HEK293 (cell line): Measurements from ENCODE around the gene STAMBPL1.

Experiments used
- BCL6B ChIP-seq: fragments of 450-650 bp; formaldehyde crosslinking; IDR thresholded peaks from 2 replicates; pipeline ENCODE4 v1.5.1; 2017; ENCODE audit warnings: missing biosample characterization, missing genetic modification characterization
- FEZF1 ChIP-seq: fragments of 450-650 bp; formaldehyde crosslinking; IDR thresholded peaks from 2 replicates; pipeline ENCODE4 v1.5.1; 2016; ENCODE audit warnings: missing biosample characterization, missing genetic modification characterization
- GLI2 ChIP-seq: fragments of 450-650 bp; formaldehyde crosslinking; IDR thresholded peaks from 2 replicates; pipeline ENCODE4; 2017; ENCODE audit warnings: missing biosample characterization, missing genetic modification characterization, low read depth, borderline replicate concordance
- PATZ1 ChIP-seq: fragments of 450-650 bp; formaldehyde crosslinking; IDR thresholded peaks from 2 replicates; pipeline ENCODE4 v1.5.1; 2016; ENCODE audit warnings: missing biosample characterization, missing genetic modification characterization
- PRDM10 ChIP-seq: fragments of 450-650 bp; formaldehyde crosslinking; IDR thresholded peaks from 2 replicates; pipeline ENCODE4 v1.5.1; 2016; ENCODE audit warnings: missing biosample characterization, missing genetic modification characterization
- RBAK ChIP-seq: fragments of 450-650 bp; formaldehyde crosslinking; IDR thresholded peaks from 2 replicates; pipeline ENCODE4 v1.5.1; 2016; ENCODE audit warnings: missing biosample characterization, missing genetic modification characterization
- SETDB1 ChIP-seq: IDR thresholded peaks from one replicate; pipeline ENCODE4 v1.6.1; 2017; ENCODE audit warnings: mild to moderate bottlenecking, low read length, moderate library complexity, mixed read lengths; ENCODE audit not compliant: insufficient read length
- SP2 ChIP-seq: fragments of 450-650 bp; formaldehyde crosslinking; IDR thresholded peaks from 2 replicates; pipeline ENCODE4 v1.5.1; 2016; ENCODE audit warnings: missing biosample characterization, missing genetic modification characterization
- TCF7L2 ChIP-seq: IDR thresholded peaks from 2 replicates; pipeline ENCODE4 v1.6.1; 2011; ENCODE audit warnings: low read depth, mild to moderate bottlenecking, inconsistent platforms, low read length, moderate library complexity, borderline replicate concordance
- TRIM28 ChIP-seq: IDR thresholded peaks from 2 replicates; pipeline ENCODE4 v1.6.1; 2011; ENCODE audit warnings: low read length, control low read depth, borderline replicate concordance
- ZBTB20 ChIP-seq: fragments of 450-650 bp; formaldehyde crosslinking; IDR thresholded peaks from 2 replicates; pipeline ENCODE4 v1.5.1; 2016; ENCODE audit warnings: missing biosample characterization, missing genetic modification characterization
- ZNF114 ChIP-seq: fragments of 450-650 bp; formaldehyde crosslinking; IDR thresholded peaks from 2 replicates; pipeline ENCODE4 v1.5.0; 2017; ENCODE audit warnings: missing biosample characterization, missing genetic modification characterization
- ZNF175 ChIP-seq: fragments of 450-650 bp; formaldehyde crosslinking; IDR thresholded peaks from 2 replicates; pipeline ENCODE4 v1.5.1; 2016; ENCODE audit warnings: missing biosample characterization, missing genetic modification characterization
- ZNF19 ChIP-seq: fragments of 450-650 bp; formaldehyde crosslinking; IDR thresholded peaks from 2 replicates; pipeline ENCODE4; 2016; ENCODE audit warnings: missing biosample characterization, missing genetic modification characterization, low read depth
- ZNF202 ChIP-seq: fragments of 450-650 bp; formaldehyde crosslinking; IDR thresholded peaks from 2 replicates; pipeline ENCODE4 v1.5.1; 2016; ENCODE audit warnings: missing biosample characterization, missing genetic modification characterization, borderline replicate concordance
- ZNF214 ChIP-seq: fragments of 450-650 bp; formaldehyde crosslinking; IDR thresholded peaks from 2 replicates; pipeline ENCODE4 v1.5.1; 2017; ENCODE audit warnings: missing biosample characterization, mild to moderate bottlenecking, missing genetic modification characterization, borderline replicate concordance
- ZNF239 ChIP-seq: fragments of 450-650 bp; formaldehyde crosslinking; IDR thresholded peaks from 2 replicates; pipeline ENCODE4 v1.5.1; 2016; ENCODE audit warnings: missing biosample characterization, missing genetic modification characterization
- ZNF274 ChIP-seq, 2 experiments: fragments of 200-500 bp in 1 of 2; fragments of 450-650 bp in 1 of 2; sonication (Bioruptor generic) in 1 of 2; formaldehyde crosslinking in 1 of 2; IDR thresholded peaks; 2 replicates each; pipeline versions ENCODE4 v1.5.1 to v1.6.1; 2014 to 2016; ENCODE audit warnings: borderline replicate concordance in 1 of 2, inconsistent platforms in 1 of 2, low read length in 1 of 2, missing biosample characterization in 1 of 2, missing genetic modification characterization in 1 of 2
- ZNF37A ChIP-seq: fragments of 450-650 bp; IDR thresholded peaks from 2 replicates; pipeline ENCODE4 v1.5.1; 2018; ENCODE audit warnings: missing biosample characterization, missing genetic modification characterization
- ZNF416 ChIP-seq: fragments of 450-650 bp; formaldehyde crosslinking; IDR thresholded peaks from 2 replicates; pipeline ENCODE4 v1.5.1; 2016; ENCODE audit warnings: missing biosample characterization, missing genetic modification characterization
- ZNF501 ChIP-seq: fragments of 450-650 bp; formaldehyde crosslinking; IDR thresholded peaks from 2 replicates; pipeline ENCODE4 v1.5.1; 2016; ENCODE audit warnings: missing biosample characterization, missing genetic modification characterization
- ZNF571 ChIP-seq: fragments of 450-650 bp; formaldehyde crosslinking; IDR thresholded peaks from 2 replicates; pipeline ENCODE4 v1.5.0; 2017; ENCODE audit warnings: missing biosample characterization, missing genetic modification characterization
- ZNF621 ChIP-seq: fragments of 450-650 bp; formaldehyde crosslinking; IDR thresholded peaks from 2 replicates; pipeline ENCODE4 v1.5.1; 2017; ENCODE audit warnings: missing biosample characterization, missing genetic modification characterization
- ZNF777 ChIP-seq: fragments of 450-650 bp; formaldehyde crosslinking; IDR thresholded peaks from 2 replicates; pipeline ENCODE4 v1.5.1; 2017; ENCODE audit warnings: missing biosample characterization, missing genetic modification characterization, borderline replicate concordance
- ZNF843 ChIP-seq: fragments of 450-650 bp; formaldehyde crosslinking; IDR thresholded peaks from 2 replicates; pipeline ENCODE4 v1.5.1; 2016; ENCODE audit warnings: missing biosample characterization, missing genetic modification characterization
- TF ChIP-seq, protein P1 (sequence below): fragments of 450-650 bp; formaldehyde crosslinking; IDR thresholded peaks from 2 replicates; pipeline ENCODE4 v1.5.1; 2016; ENCODE audit warnings: missing biosample characterization, missing genetic modification characterization
- TF ChIP-seq, protein P2 (sequence below): IDR thresholded peaks from 2 replicates; pipeline ENCODE4 v1.6.1; 2011; ENCODE audit warnings: mild to moderate bottlenecking, low read depth, low read length, borderline replicate concordance

The STAMBPL1 gene

DNA sequence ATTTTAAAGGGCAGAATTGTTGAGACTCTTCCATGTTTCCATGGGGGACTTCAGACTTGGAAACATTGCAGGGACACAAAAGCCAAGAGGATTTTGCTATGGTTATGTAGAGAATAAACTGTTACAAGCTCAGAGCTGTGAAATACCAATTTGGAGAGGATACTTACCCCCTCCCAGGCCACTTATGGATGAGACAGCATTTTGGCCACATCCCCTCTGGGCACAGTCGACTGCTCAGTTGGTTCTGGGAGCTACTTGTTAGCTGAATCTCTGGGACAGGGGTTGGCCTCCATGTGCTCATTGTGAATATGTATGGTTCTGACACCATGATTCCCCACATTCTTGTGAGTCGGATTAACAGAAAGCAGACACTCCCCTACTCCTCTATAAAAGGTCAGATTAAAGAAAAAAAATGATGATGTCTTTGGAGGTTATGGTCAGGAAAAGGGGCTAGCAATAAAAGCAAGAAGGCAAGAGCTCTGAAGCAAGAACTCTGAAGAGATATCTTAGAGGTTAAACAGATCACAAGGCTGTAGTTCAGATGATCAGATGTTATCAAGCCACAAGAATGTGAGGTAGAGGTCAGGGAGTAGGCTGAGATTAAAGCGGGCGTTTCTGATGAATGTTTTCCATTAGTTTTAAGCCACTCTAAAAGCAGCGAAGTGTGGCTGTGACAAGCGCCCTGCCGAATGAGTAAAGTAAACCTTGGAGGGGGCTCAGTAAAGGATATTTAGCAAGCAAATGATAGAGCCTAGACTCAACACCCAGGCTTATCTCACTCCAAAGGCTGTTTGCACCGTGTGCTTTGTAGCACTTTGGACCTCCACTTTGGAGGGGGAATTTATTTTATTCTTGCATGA is 17.2 kb downstream of the STAMBPL1 start (continued):
- TF ChIP-seq PRDM10: peak; percentile 99
- peak; percentile 39; the same call in 1 of the 2 replicates for TF ChIP-seq TRIM28
- TF ChIP-seq TCF7L2: peak; percentile 84
- TF ChIP-seq GLI2: no peak
- no peak for TF ChIP-seq ZNF202 (tag by site-specific recombination)
- no peak for TF ChIP-seq ZNF37A (tag by site-specific recombination)
- TF ChIP-seq ZNF274 (IDR thresholded peaks at IDR 0.05; ENCODE audit: low read length): no peak
- TF ChIP-seq ZNF274 (tag by site-specific recombination; IDR thresholded peaks at IDR 0.05; ENCODE audit: borderline replicate concordance): no peak
- no peak for TF ChIP-seq ZNF843
- TF ChIP-seq ZNF571 (tag by site-specific recombination): no peak
- no peak for TF ChIP-seq ZNF777
- no peak for TF ChIP-seq RBAK (tag by site-specific recombination)
- no peak for TF ChIP-seq SETDB1
- no peak for TF ChIP-seq ZNF501
- no peak for TF ChIP-seq PATZ1 (tag by site-specific recombination)
- no peak for TF ChIP-seq ZNF114
- no peak for TF ChIP-seq SP2 (tag by site-specific recombination)
- peak; percentile 46; the same call in 1 of the 2 replicates for TF ChIP-seq FEZF1 (tag by site-specific recombination)
- no peak for TF ChIP-seq ZNF175 (tag by site-specific recombination)
- no peak for TF ChIP-seq ZNF214 (tag by site-specific recombination)
- TF ChIP-seq, protein P1, sequence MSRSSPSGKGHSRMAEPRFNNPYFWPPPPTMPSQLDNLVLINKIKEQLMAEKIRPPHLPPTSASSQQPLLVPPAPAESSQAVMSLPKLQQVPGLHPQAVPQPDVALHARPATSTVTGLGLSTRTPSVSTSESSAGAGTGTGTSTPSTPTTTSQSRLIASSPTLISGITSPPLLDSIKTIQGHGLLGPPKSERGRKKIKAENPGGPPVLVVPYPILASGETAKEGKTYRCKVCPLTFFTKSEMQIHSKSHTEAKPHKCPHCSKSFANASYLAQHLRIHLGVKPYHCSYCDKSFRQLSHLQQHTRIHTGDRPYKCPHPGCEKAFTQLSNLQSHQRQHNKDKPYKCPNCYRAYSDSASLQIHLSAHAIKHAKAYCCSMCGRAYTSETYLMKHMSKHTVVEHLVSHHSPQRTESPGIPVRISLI (tag by site-specific recombination): no peak
- TF ChIP-seq ZNF239 (tag by site-specific recombination): no peak
- no peak for TF ChIP-seq ZNF19 (tag by site-specific recombination)
- no peak for TF ChIP-seq ZBTB20
- no peak for TF ChIP-seq ZNF416 (tag by site-specific recombination)
- no peak for TF ChIP-seq BCL6B
- TF ChIP-seq, protein P2, sequence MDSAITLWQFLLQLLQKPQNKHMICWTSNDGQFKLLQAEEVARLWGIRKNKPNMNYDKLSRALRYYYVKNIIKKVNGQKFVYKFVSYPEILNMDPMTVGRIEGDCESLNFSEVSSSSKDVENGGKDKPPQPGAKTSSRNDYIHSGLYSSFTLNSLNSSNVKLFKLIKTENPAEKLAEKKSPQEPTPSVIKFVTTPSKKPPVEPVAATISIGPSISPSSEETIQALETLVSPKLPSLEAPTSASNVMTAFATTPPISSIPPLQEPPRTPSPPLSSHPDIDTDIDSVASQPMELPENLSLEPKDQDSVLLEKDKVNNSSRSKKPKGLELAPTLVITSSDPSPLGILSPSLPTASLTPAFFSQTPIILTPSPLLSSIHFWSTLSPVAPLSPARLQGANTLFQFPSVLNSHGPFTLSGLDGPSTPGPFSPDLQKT: no peak
- no peak for TF ChIP-seq ZNF621
